Sigmoid colon (tissue), 4 donors: ENCODE results near the gene FBLN2.

ENCODE experiments used
- EP300 ChIP-seq, 4 donors: sonication (generic); formaldehyde crosslinking; IDR thresholded peaks; one replicate each; pipeline ENCODE4 v1.6.1; 2017; ENCODE audit warnings: antibody characterized with exemption in 4 of 4
- POLR2A ChIP-seq, 2 donors: fragments of 450-650 bp; IDR thresholded peaks; one replicate each; pipeline ENCODE4 v1.6.1; 2016; ENCODE audit warnings: antibody characterized with exemption in 2 of 2, mild to moderate bottlenecking in 2 of 2, moderate library complexity in 2 of 2
- POLR2AphosphoS5 ChIP-seq, 4 donors: sonication (generic); formaldehyde crosslinking; IDR thresholded peaks; one replicate each; pipeline ENCODE4 v1.6.1; 2017; ENCODE audit warnings: antibody characterized with exemption in 4 of 4
- TF ChIP-seq, protein P1 (sequence below), 4 experiments: fragments of 450-650 bp in 3 of 4; fragments of 200-600 bp in 1 of 4; IDR thresholded peaks; one replicate each; pipeline ENCODE4 v1.5.1; 2016 to 2019; ENCODE audit warnings: antibody characterized with exemption in 4 of 4, mild to moderate bottlenecking in 3 of 4, moderate library complexity in 2 of 4

DNA sequence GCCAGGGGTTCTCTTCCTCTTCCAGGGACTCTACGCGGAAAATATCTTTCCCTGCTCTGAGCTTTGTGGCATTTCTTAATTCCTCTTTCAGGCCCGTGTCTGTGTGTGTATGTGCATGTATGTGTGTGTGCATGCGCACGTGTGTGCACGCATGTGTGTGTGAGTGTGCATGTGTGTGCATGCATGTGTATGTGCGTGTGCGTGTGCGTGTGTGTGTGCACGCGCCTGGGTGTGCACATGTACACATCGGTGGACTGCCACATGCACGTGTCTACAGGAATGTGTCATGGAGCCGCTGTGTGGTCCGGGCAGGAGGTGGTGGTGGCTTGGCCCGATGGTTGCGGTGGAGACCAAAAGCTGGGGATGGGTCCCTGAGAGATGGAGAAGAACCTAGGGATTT lies 133.0 kb downstream of the FBLN2 start:
- TF ChIP-seq POLR2A (IDR thresholded peaks at IDR 0.05) = no peak
- TF ChIP-seq EP300 (IDR thresholded peaks at IDR 0.05) = no peak
- TF ChIP-seq POLR2AphosphoS5 (IDR thresholded peaks at IDR 0.05) = no peak
- TF ChIP-seq, protein P1, sequence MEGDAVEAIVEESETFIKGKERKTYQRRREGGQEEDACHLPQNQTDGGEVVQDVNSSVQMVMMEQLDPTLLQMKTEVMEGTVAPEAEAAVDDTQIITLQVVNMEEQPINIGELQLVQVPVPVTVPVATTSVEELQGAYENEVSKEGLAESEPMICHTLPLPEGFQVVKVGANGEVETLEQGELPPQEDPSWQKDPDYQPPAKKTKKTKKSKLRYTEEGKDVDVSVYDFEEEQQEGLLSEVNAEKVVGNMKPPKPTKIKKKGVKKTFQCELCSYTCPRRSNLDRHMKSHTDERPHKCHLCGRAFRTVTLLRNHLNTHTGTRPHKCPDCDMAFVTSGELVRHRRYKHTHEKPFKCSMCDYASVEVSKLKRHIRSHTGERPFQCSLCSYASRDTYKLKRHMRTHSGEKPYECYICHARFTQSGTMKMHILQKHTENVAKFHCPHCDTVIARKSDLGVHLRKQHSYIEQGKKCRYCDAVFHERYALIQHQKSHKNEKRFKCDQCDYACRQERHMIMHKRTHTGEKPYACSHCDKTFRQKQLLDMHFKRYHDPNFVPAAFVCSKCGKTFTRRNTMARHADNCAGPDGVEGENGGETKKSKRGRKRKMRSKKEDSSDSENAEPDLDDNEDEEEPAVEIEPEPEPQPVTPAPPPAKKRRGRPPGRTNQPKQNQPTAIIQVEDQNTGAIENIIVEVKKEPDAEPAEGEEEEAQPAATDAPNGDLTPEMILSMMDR (IDR thresholded peaks at IDR 0.05) = no peak
